ENCODE measurements around the gene GGA1. TPM values are rescaled to one million over a fixed set of nuclear protein-coding genes. Genes with fewer than 3 reads are reported as not detected.

The GGA1 gene
- total and polyA plus RNA-seq, 2 donors (not counting 1 experiment from before 2014, with no cell fraction given): 137 to 154 TPM

DNA sequence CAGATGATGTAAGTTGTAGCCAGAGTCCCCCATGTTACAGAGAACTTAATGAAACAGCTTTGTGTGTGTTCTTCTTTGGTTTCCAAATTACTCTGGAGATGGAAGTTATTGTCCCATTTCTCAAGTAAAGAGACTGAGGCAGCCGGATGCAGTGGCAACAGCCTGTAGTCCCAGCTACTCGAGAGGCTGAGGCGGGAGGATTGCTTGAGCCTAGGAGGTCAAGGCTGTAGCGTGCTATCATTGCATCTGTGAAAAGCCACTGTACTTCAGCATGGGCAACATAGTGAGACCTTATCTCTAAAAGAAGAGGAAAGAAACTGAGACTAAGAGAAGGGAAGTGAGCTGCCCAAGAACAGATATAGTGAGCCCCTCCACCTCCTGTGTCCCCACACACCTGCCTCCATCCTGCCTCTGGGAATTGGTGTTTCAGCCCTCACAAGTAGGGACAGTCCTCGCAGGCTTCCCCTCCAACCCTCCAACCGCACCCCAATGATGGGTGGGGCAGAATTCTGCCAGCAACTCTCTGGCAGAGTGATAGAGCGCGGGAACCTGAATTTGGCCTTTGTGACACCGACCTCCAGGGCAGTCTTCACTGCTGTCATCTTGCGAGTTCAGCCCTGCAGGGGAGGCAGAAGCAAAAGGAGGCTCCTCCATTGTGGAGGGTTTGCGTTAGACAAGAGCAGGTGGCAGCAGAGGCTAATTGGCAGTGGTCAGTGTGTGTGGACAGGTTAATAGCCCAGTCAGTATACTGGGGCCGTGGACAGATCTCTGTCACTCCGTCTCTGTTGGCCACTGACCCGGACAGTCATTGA lies 51.5 kb downstream of the GGA1 start:
- DNase-seq: peak; percentile 46
- intact Hi-C loops (cut with micrococcal nuclease): no loop called here
- Histone ChIP-seq H3K4me3 (ENCODE audit: control extremely low read depth in 1 of 5, extremely low read depth in 1 of 5, insufficient read depth in 1 of 5, low read depth in 2 of 5, low read length in 4 of 5) (peak overlapping the region in 4 of 5 experiments; percentile 39 to 71 (median 60)), H2AFZ (ENCODE audit: insufficient read depth, low read depth, low read length, poor library complexity, severe bottlenecking) (peak overlapping the region; percentile 41), H3K4me2 (replicated peaks; ENCODE audit: low read depth, low read length, poor library complexity, severe bottlenecking) (peak overlapping the region; percentile 97), H3K27ac (ENCODE audit: low read length in 2 of 2) (peak overlapping the region; percentile 48 to 71), H3K79me2 (ENCODE audit: control insufficient read depth, insufficient read depth, low read length) (peaks cover 48% of the 10 kb centered on the region), H3K4me1 (ENCODE audit: control insufficient read depth in 2 of 2, insufficient read depth in 2 of 2, low read length in 2 of 2) (peaks cover 38 to 49% of the 10 kb centered on the region in 2 donors), H3K36me3 (replicated peaks in 1 of 2; ENCODE audit: control extremely low read depth in 1 of 2, control insufficient read depth in 1 of 2, extremely low read depth in 1 of 2, insufficient read depth in 2 of 2, low read length in 1 of 2) (peaks cover 0 to under 1% of the 10 kb centered on the region in 2 experiments), H3K9ac (ENCODE audit: low read length) (peak overlapping the region; percentile 66), H3K27me3 (replicated peaks in 1 of 4; ENCODE audit: control extremely low read depth in 1 of 4, control insufficient read depth in 3 of 4, insufficient read depth in 4 of 4, low read length in 3 of 4) (no peaks in the 10 kb centered on the region), H4K20me1 (ENCODE audit: control insufficient read depth, insufficient read depth, low read length, poor library complexity, severe bottlenecking) (peaks cover 8% of the 10 kb centered on the region), H3K9me3 (ENCODE audit: control extremely low read depth in 1 of 3, control insufficient read depth in 2 of 3, insufficient read depth in 1 of 3, low read length in 2 of 3) (no peaks in the 10 kb centered on the region)
- Mint-ChIP-seq H3K9me3 (ENCODE audit: insufficient read depth) (no peaks in the 10 kb centered on the region), H3K27ac (peak overlapping the region; percentile 88), H3K4me1 (peaks cover 49% of the 10 kb centered on the region), H3K27me3 (no peaks in the 10 kb centered on the region), H3K4me3 (peak overlapping the region; percentile 89)
- TF ChIP-seq EZH2 (IDR thresholded peaks at IDR 0.05; ENCODE audit: borderline replicate concordance, insufficient read depth, low read depth, low read length, poor library complexity, severe bottlenecking): no peak
- TF ChIP-seq, protein P1, sequence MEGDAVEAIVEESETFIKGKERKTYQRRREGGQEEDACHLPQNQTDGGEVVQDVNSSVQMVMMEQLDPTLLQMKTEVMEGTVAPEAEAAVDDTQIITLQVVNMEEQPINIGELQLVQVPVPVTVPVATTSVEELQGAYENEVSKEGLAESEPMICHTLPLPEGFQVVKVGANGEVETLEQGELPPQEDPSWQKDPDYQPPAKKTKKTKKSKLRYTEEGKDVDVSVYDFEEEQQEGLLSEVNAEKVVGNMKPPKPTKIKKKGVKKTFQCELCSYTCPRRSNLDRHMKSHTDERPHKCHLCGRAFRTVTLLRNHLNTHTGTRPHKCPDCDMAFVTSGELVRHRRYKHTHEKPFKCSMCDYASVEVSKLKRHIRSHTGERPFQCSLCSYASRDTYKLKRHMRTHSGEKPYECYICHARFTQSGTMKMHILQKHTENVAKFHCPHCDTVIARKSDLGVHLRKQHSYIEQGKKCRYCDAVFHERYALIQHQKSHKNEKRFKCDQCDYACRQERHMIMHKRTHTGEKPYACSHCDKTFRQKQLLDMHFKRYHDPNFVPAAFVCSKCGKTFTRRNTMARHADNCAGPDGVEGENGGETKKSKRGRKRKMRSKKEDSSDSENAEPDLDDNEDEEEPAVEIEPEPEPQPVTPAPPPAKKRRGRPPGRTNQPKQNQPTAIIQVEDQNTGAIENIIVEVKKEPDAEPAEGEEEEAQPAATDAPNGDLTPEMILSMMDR (IDR thresholded peaks at IDR 0.05): no peak
- POLR2A ChIA-PET: interaction anchor here (1.0 to 3.0 kb wide), 5 partner anchors 16 to 52 kb away, joined by 3 to 44 read pairs (median 8); partner anchors contain the start of genes GGA1 and LGALS1
- CTCF ChIA-PET: interaction anchor here (1.7 to 22.6 kb wide), 7 partner anchors 11 to 203 kb away, joined by 6 to 462 read pairs (median 33); partner anchors contain the start of genes GGA1, LGALS1 and NOL12
- WGBS (ENCODE audit: insufficient coverage): 72% methylated on average over 12 of the region's 14 CpGs
- no peak for ATAC-seq (ENCODE audit: low read depth)

Data from B cell (primary cell).